Right lobe of liver (tissue), 4 donors: ENCODE data around the gene ACOT7.

Source experiments
- CTCF ChIP-seq, 4 donors: fragments of 200-600 bp in 3 of 4; fragments of 450-650 bp in 1 of 4; IDR thresholded peaks; one replicate each; pipeline versions ENCODE4 v1.5.1 to v1.8.0; 2016 to 2022; ENCODE audit warnings: antibody characterized with exemption in 4 of 4, mild to moderate bottlenecking in 2 of 4
- POLR2A ChIP-seq: fragments of 450-650 bp; IDR thresholded peaks from one replicate; pipeline ENCODE4 v1.6.1; 2017; ENCODE audit warnings: antibody characterized with exemption, mild to moderate bottlenecking
- donor health status: DM: no; HTN: no; CAD: no.
- donor health status: DM: no; HTN: no; CAD: no.
- donor health status: DM: no; HTN: yes; CAD: no.

DNA sequence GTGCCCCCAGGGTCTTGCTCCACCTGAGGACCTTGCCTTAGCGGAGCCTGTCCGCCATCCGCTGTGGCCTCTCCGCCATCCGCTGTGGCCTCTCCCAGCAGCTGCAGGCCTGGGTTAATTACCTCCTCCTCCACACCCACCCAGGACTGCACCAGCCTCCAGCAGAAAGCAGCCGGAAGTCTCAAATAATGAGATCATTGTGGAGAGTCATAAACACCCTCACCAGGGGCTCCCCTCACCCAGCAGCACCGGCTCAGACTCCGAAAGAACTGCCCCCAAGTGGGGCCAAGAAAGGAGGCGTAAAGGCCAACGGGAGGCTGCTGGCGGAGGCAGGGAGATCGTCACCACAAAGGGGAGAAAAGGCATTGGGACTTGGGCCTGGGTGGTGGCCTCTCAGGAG, 122.0 kb downstream of the ACOT7 start:
- no peak for TF ChIP-seq CTCF (IDR thresholded peaks at IDR 0.05)
- TF ChIP-seq POLR2A, result no peak
